ENCODE results near the gene PFAS. TPM values are rescaled to one million over a fixed set of nuclear protein-coding genes. Genes with fewer than 3 reads are reported as not detected.
A peak's percentile ranks its signal among the peaks of the same experiment; 100 is the strongest.

PFAS gene
- total RNA-seq, 4 donors from 2014 or later: 13.6 to 54.0 (median 40.0) TPM

DNA sequence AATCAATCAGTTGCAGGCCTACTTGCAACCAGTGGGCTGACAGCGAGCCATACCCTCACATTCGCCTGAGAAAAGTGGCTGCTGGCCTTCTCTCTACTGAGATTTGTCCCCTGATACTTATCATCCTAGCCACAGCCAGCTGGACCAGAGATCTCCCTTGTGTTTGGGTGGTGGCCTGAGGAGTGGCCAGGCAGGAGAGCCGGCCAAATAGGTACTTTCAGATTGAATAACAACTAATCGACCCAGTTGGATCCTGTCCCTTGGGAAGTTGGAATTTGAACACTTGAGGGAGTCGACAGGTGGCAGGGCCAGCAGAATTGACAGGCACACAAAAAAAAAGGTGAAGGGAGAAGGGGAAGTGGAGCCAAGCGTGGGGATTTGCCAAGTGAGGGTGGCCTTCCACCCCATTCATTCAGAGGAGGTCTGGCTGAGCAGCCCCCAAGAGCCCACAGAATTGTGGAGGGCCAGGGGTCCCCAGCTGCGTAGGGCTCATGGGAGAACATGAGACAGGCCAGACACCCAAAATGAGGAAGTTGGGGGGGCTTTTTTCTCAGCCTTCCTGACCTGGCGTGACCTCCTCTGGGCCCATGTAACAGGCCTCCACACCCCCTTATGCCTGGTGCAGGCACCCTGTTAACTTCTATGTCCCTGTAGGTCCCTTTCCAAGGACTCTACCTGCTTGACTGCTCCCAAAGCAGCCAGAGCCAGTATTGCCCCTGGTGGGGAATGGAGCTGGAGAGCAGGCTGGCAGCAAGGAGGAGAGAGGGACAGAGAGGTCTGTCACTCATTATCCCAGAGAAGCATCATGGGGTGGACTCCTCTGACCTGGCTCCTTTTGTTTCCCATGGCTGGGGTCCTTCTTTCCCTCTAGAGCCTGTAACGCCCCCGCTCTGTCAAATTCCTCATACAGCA is 36.4 kb downstream of the PFAS start:
- no peak overlapping the region for H3K27ac ChIP-seq
- TF ChIP-seq POLR2A (IDR thresholded peaks at IDR 0.05) (no peak), CTCF (IDR thresholded peaks at IDR 0.05) (no peak)
- intact Hi-C loops (cut with DNase I; ENCODE audit: low total_unique reads): no loop called here
- no peak overlapping the region for H3K4me3 ChIP-seq
- no peaks in the 10 kb centered on the region for H3K9me3 ChIP-seq
- H3K36me3 ChIP-seq: no peaks in the 10 kb centered on the region
- H3K4me1 ChIP-seq: peaks cover 0 to 6% of the 10 kb centered on the region in 2 donors
- DNase-seq: no peak
- H3K27me3 ChIP-seq: no peaks in the 10 kb centered on the region

DNA sequence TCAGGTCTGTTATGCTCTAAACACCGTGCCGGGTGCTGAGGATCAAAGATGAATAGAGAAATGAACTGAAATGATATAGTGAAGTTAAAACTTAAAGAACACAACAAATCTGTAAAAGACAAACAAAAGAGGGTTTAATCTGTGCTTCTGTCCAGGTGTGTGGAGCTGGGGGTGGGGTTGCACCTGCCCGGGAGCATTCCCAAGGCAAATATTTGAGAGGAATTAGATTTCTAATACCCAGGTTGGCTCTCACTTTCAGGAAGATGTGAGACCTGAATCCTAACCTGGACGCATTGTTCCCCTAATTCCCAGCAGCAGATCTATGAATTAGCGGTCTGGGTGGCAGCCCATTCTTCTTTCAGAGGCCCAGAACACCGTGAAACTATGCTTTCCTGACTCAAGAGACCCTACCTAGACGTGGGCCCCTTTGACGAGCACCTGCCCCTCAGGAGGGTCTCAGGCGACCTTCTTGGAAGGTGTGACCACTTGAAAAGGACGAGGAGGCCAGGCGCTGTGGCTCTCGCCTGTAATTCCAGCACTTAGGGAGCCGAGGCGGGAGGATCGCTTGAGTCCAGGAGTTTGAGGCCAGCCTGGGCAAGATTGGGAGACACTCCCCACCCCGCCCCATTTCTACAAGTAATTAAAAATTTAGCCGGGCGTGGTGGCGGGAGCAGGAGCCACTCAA is 38.7 kb downstream of the PFAS start:
- intact Hi-C loops (cut with DNase I; ENCODE audit: low total_unique reads): no loop called here
- H3K4me3 ChIP-seq: peak overlapping the region; percentile 88 to 89
- peak overlapping the region; percentile 92 to 96 for H3K27ac ChIP-seq
- peaks cover 0 to 6% of the 10 kb centered on the region in 2 donors for H3K4me1 ChIP-seq
- H3K27me3 ChIP-seq: no peaks in the 10 kb centered on the region
- H3K9me3 ChIP-seq: no peaks in the 10 kb centered on the region
- TF ChIP-seq POLR2A (IDR thresholded peaks at IDR 0.05) (no peak), CTCF (IDR thresholded peaks at IDR 0.05) (no peak)
- H3K36me3 ChIP-seq: no peaks in the 10 kb centered on the region
- DNase-seq: no peak

- Histone ChIP-seq H3K4me1 (peaks cover 0 to 6% of the 10 kb centered on the region in 2 donors), H3K9me3 (no peaks in the 10 kb centered on the region), H3K36me3 (no peaks in the 10 kb centered on the region), H3K27ac (peak within 1 kb of the TSS; percentile 92 to 96), H3K4me3 (peak within 1 kb of the TSS; percentile 88 to 89), H3K27me3 (no peaks in the 10 kb centered on the region)
- TF ChIP-seq POLR2A (IDR thresholded peaks at IDR 0.05): peak in 1 of 2 donors; percentile 62
- no peak for TF ChIP-seq CTCF (IDR thresholded peaks at IDR 0.05)
- intact Hi-C loops (cut with DNase I; ENCODE audit: low total_unique reads): no loop called here
- DNase-seq: peak; percentile 88 to 89
Measured at GRCh38 chr17:8288336-8289102, 39.4 kb downstream of the PFAS start, which contains the start of gene RANGRF. TSS of gene RANGRF (plus strand) at chr17:8288670. CDS start at chr17:8288789, 119 bp downstream.

- H3K27me3 ChIP-seq: no peaks in the 10 kb centered on the region
- peak overlapping the region; percentile 88 to 89 for H3K4me3 ChIP-seq
- H3K27ac ChIP-seq: peak overlapping the region; percentile 92 to 96
- no peaks in the 10 kb centered on the region for H3K9me3 ChIP-seq
- peaks cover 0 to 6% of the 10 kb centered on the region in 2 donors for H3K4me1 ChIP-seq
- no peaks in the 10 kb centered on the region for H3K36me3 ChIP-seq
- TF ChIP-seq CTCF (IDR thresholded peaks at IDR 0.05) (no peak), POLR2A (IDR thresholded peaks at IDR 0.05) (no peak)
- intact Hi-C loops (cut with DNase I; ENCODE audit: low total_unique reads): no loop called here
- peak in 1 of 2 donors; percentile 82 for DNase-seq
Measured at GRCh38 chr17:8289103-8289397, 40.0 kb downstream of the PFAS start.
